ENCODE measurements around the gene TMEM175.

The TMEM175 gene

DNA sequence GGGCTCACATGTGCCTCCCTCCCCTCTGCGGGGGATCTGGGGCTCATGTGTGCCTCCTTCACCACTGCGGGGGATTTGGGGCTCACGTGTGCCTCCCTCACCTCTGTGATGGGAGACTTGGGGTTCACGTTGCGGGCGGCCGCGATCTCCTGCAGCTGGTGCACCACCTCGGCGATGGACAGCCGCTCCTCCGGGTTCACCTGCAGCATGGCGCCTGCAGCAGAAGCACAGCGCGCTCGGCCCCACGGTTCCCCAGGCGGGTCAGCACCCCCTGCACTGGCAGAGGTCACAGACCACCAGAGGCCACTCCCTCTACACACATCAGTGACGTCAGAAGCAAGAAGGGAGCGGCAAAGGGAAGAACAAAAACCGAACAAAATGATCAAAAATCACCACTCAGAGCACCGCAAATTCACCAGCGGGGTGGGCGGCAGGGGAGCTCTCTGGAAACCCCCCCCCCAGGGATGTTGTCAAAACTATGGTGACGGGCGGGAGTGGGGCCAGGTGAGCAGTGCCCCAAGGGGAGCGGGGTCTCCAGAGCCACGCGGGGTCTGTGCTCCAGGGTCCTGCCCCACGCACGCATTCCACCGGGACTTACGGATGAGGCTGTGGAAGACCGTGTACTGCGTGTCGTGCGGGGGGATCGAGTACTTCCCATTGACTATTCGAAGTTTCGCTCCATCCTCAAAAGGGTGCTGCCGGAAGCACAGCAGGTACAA lies 38.8 kb upstream of the TMEM175 start:
- no peak for DNase-seq (ENCODE audit: low read depth)
- TF ChIP-seq CTCF (conservative IDR thresholded peaks at IDR 0.05; ENCODE audit: low read depth, low read length), result no peak

DNA sequence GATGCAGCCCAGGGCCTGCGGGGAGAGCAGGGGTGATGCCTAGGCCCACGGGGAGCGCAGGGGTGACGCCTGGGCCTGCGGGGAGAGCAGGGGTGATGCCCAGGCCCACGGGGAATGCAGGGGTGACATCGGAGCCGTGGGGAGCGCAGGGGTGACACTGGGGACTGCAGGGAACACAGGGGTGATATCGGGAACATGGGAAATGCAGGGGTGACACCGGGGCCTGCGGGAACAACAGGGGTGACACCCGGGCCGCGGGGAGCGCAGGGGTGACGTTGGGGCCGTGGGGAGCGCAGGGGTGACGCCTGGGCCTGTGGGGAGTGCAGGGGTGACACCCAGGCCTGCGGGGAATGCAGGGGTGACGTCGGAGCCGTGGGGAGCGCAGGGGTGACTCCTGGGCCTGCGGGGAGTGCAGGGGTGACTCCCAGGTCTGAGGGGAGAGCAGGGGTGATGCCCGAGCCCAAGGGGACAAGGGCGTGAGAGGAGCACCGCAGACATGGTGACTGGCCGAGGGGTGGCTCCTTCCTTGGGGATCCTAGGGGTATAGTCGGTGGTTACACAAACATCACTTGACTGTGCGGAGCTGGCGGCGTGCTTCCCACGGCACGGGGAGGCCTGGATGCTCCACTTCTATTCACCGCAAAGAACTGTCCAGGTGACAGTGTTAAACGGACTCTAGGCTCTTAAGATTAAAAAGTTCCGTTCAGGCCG lies 38.1 kb upstream of the TMEM175 start:
- DNase-seq (ENCODE audit: low read depth), result no peak
- no peak overlapping the region for H3K4me3 ChIP-seq (ENCODE audit: low read length)
- TF ChIP-seq CTCF (conservative IDR thresholded peaks at IDR 0.05; ENCODE audit: low read depth, low read length), result no peak

More for the DNA sequence above, 38.8 kb upstream of the TMEM175 start:
- no peak overlapping the region for H3K4me3 ChIP-seq (ENCODE audit: low read length)

- no peak for TF ChIP-seq CTCF (conservative IDR thresholded peaks at IDR 0.05; ENCODE audit: low read depth, low read length)
- no peak for DNase-seq (ENCODE audit: low read depth)
- no peak overlapping the region for H3K4me3 ChIP-seq (ENCODE audit: low read length)
Observed at GRCh38 chr4:895596-895995, 36.7 kb upstream of the TMEM175 start.

- H3K4me3 ChIP-seq (ENCODE audit: low read length), result no peak overlapping the region
- no peak for DNase-seq (ENCODE audit: low read depth)
- no peak for TF ChIP-seq CTCF (conservative IDR thresholded peaks at IDR 0.05; ENCODE audit: low read depth, low read length)
Observed at GRCh38 chr4:896216-896615, 36.0 kb upstream of the TMEM175 start.

DNA sequence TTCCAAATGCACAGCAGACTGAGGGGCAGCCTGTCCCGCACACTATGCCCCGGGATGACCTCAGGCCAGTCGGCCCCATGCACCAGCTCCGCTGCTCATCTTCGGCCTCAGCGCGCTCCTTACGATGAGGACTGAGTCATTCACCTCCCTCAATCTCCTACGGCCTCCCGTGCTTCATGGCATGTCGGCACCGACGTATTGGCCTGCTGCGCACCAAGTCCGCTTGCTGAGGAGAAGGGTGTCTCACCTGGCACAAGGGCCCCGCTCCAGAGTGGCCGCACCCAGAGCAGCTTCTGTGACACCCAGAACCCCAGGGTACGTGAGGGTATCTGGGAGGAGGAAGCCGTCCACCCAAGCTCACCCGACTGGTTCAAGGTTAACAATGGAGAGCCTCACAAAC lies 35.6 kb upstream of the TMEM175 start:
- H3K4me3 ChIP-seq (ENCODE audit: low read length), result no peak overlapping the region
- no peak for TF ChIP-seq CTCF (conservative IDR thresholded peaks at IDR 0.05; ENCODE audit: low read depth, low read length)
- DNase-seq (ENCODE audit: low read depth), result no peak

- no peak for DNase-seq (ENCODE audit: low read depth)
- no peak for TF ChIP-seq CTCF (conservative IDR thresholded peaks at IDR 0.05; ENCODE audit: low read depth, low read length)
- H3K4me3 ChIP-seq (ENCODE audit: low read length), result no peak overlapping the region
Observed at GRCh38 chr4:898123-898522, 34.1 kb upstream of the TMEM175 start.
